VCaP (cell line): ENCODE data around the gene ANO9.

Source experiments
- H3K27ac ChIP-seq: fragments of 450-650 bp; 2 replicates; pipeline ENCODE4 v1.5.1; 2017
- TF ChIP-seq, protein P1 (sequence below): fragments of 450-650 bp; conservative IDR thresholded peaks from 2 replicates; pipeline ENCODE4 v1.5.1; 2017; ENCODE audit warnings: mild to moderate bottlenecking, moderate library complexity

ANO9 gene

DNA sequence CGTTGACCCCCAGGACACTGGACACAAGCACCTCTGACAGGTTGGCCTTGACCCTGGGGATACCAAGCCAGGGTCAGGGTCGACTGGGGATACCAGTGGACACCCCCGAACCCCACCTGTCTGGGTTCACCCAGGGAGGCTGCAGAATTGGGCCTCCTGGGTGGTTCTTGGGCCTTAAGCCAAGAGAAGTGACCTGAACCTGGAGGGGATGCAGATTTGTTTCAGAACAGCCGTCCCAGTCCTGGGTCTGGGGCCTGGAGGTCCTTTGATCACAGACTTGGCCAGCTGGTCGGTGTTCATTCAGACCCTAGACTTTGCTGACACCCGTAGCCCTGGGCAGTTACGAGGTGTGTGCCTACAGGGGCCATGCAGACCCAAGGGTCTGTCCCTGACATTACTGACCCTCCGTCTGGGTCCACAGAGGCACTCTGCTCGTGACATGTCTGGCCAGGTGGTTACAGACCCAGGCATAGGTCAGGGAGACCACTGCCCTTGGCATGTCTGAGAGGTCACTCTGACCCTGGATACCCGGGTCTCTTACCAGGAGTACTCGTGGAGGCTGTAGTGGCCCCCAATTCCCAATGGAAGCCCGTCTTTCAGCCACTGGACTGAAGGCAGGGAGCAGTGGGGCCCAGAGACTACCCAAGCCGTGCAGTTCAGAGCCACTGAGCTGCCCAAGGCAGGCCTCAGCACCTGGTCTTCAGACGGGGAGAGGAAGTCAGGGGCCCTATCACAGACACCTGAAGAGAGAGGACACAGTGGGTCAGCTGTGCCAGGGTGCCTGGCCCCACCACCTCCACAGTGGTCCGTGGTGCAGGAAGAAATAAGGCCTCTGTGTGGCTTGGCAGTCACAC lies 33.4 kb downstream of the ANO9 start:
- H3K27ac ChIP-seq = peak overlapping the region; percentile 55
- TF ChIP-seq, protein P1, sequence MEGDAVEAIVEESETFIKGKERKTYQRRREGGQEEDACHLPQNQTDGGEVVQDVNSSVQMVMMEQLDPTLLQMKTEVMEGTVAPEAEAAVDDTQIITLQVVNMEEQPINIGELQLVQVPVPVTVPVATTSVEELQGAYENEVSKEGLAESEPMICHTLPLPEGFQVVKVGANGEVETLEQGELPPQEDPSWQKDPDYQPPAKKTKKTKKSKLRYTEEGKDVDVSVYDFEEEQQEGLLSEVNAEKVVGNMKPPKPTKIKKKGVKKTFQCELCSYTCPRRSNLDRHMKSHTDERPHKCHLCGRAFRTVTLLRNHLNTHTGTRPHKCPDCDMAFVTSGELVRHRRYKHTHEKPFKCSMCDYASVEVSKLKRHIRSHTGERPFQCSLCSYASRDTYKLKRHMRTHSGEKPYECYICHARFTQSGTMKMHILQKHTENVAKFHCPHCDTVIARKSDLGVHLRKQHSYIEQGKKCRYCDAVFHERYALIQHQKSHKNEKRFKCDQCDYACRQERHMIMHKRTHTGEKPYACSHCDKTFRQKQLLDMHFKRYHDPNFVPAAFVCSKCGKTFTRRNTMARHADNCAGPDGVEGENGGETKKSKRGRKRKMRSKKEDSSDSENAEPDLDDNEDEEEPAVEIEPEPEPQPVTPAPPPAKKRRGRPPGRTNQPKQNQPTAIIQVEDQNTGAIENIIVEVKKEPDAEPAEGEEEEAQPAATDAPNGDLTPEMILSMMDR = no peak

- peak overlapping the region; percentile 55; the same call in 1 of the 2 replicates for H3K27ac ChIP-seq
- TF ChIP-seq, protein P1 = no peak
Observed at GRCh38 chr11:407651-408123, 34.1 kb downstream of the ANO9 start.

GRCh38 chr11:406796-407650 lies 34.8 kb downstream of the ANO9 start:
- TF ChIP-seq, protein P1 = no peak
- H3K27ac ChIP-seq = no peak overlapping the region

GRCh38 chr11:405954-406795 lies 35.6 kb downstream of the ANO9 start:
- TF ChIP-seq, protein P1 = no peak

DNA sequence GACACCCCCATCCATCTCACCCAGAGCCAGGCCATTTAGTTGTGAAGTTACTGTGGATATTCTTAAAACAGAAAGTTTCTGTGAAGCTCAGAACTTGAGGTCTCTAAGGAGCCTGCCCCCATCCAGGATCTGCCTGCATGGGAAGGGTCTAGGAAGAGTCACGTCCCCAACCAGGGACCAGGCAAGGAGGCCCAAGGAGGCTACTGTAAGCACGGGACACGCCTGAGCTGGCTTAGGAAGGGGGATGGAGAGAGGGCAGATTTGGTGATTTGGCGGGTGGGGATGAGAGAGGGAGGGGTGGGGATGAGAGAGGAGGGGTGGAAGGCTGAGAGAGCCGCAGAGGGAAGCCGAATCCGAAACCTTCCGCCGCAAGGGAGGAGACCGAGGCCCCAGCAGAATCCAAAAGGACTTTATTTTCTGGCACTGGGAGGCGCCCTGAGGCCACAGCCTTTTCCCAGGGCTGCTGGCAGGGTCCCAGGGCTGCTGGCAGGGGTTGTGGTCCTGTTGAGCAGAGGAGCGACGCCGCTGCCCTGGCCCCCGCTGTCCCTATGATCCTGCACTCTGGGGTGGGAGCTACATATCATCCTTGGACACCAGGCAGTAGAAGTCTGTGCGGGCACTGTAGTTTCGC lies 36.4 kb downstream of the ANO9 start:
- TF ChIP-seq, protein P1 = 0 out of 2 replicates have a peak, but pooled peaks have one; percentile 13
- no peak overlapping the region for H3K27ac ChIP-seq

More at GRCh38 chr11:405954-406795, 35.6 kb downstream of the ANO9 start:
- no peak overlapping the region for H3K27ac ChIP-seq

GRCh38 chr11:404551-405264 lies 37.1 kb downstream of the ANO9 start:
- TF ChIP-seq, protein P1 = no peak
- H3K27ac ChIP-seq = no peak overlapping the region
